ENCODE data around the gene RPL13A. TPM values are rescaled to one million over a fixed set of nuclear protein-coding genes. Genes with fewer than 3 reads are reported as not detected.

The RPL13A gene
- total RNA-seq, 4 donors from 2014 or later: 2,613 to 5,154 (median 4,451) TPM

- Histone ChIP-seq H3K36me3 (peaks cover 14% of the 10 kb centered on the region), H3K4me3 (peak overlapping the region; percentile 55), H3K27me3 (no peaks in the 10 kb centered on the region), H3K4me1 (peaks cover 14% of the 10 kb centered on the region), H3K9me3 (no peaks in the 10 kb centered on the region), H3K27ac (no peak overlapping the region)
- TF ChIP-seq EP300 (IDR thresholded peaks at IDR 0.05) (no peak), CTCF (IDR thresholded peaks at IDR 0.05) (no peak), POLR2A (IDR thresholded peaks at IDR 0.05) (no peak), POLR2AphosphoS5 (IDR thresholded peaks at IDR 0.05) (no peak)
- WGBS: 85% methylated on average over 8 of the region's 8 CpGs
- no peak for DNase-seq (ENCODE audit: low spot score in 2 of 2)
Measured at GRCh38 chr19:49534632-49535385, 47.4 kb downstream of the RPL13A start.

GRCh38 chr19:49536921-49537462, 49.6 kb downstream of the RPL13A start:
- peaks cover 14% of the 10 kb centered on the region for H3K4me1 ChIP-seq
- H3K4me3 ChIP-seq: no peak overlapping the region
- no peak overlapping the region for H3K27ac ChIP-seq
- H3K36me3 ChIP-seq: peaks cover 14% of the 10 kb centered on the region
- no peak for TF ChIP-seq POLR2A (IDR thresholded peaks at IDR 0.05)
- TF ChIP-seq EP300 (IDR thresholded peaks at IDR 0.05): no peak
- TF ChIP-seq CTCF (IDR thresholded peaks at IDR 0.05): no peak
- TF ChIP-seq POLR2AphosphoS5 (IDR thresholded peaks at IDR 0.05): no peak
- no peaks in the 10 kb centered on the region for H3K9me3 ChIP-seq
- 92% methylated on average over 22 of the region's 22 CpGs for WGBS
- no peaks in the 10 kb centered on the region for H3K27me3 ChIP-seq
- no peak for DNase-seq (ENCODE audit: low spot score in 2 of 2)

- no peak for DNase-seq (ENCODE audit: low spot score in 2 of 2)
- 85% methylated on average over 5 of the region's 5 CpGs for WGBS
Measured at GRCh38 chr19:49538643-49539042, 51.2 kb downstream of the RPL13A start.

GRCh38 chr19:49539192-49539952, 52.0 kb downstream of the RPL13A start:
- 96% methylated on average over 13 of the region's 13 CpGs for WGBS
- no peak for DNase-seq (ENCODE audit: low spot score in 2 of 2)
- H3K27ac ChIP-seq: no peak overlapping the region
- H3K9me3 ChIP-seq: no peaks in the 10 kb centered on the region
- no peaks in the 10 kb centered on the region for H3K27me3 ChIP-seq
- TF ChIP-seq POLR2A (IDR thresholded peaks at IDR 0.05): no peak
- no peak for TF ChIP-seq CTCF (IDR thresholded peaks at IDR 0.05)
- TF ChIP-seq EP300 (IDR thresholded peaks at IDR 0.05): no peak
- H3K36me3 ChIP-seq: peaks cover 18% of the 10 kb centered on the region
- H3K4me1 ChIP-seq: peaks cover under 1% of the 10 kb centered on the region
- H3K4me3 ChIP-seq: no peak overlapping the region

More at GRCh38 chr19:49538643-49539042, 51.2 kb downstream of the RPL13A start:
- H3K27me3 ChIP-seq: no peaks in the 10 kb centered on the region
- H3K4me1 ChIP-seq: peaks cover 7% of the 10 kb centered on the region
- H3K4me3 ChIP-seq: no peak overlapping the region
- no peak overlapping the region for H3K27ac ChIP-seq
- no peak for TF ChIP-seq POLR2A (IDR thresholded peaks at IDR 0.05)
- TF ChIP-seq POLR2AphosphoS5 (IDR thresholded peaks at IDR 0.05): no peak
- no peak for TF ChIP-seq EP300 (IDR thresholded peaks at IDR 0.05)
- no peak for TF ChIP-seq CTCF (IDR thresholded peaks at IDR 0.05)
- peaks cover 18% of the 10 kb centered on the region for H3K36me3 ChIP-seq
- H3K9me3 ChIP-seq: no peaks in the 10 kb centered on the region

Other genes starting within 250 kb of the RPL13A start
- 1 to 10 TPM in 1 of 4 donors, under 1 TPM in 2, not detected in 1; 0.23 to 1.4 (median 0.34) TPM for gene SLC6A16, start 162.4 kb upstream of the RPL13A start, total RNA-seq
- gene CD37, start 152.2 kb upstream of the RPL13A start, total RNA-seq: 10 to 100 TPM in 1 of 4 donors, 1 to 10 TPM in 3; 2.9 to 25.7 (median 5.0) TPM
- gene TEAD2, start 125.2 kb upstream of the RPL13A start, total RNA-seq: 10 to 100 TPM; 10.6 to 15.4 (median 13.2) TPM
- not detected for gene DKKL1, start 123.7 kb upstream of the RPL13A start, total RNA-seq
- not detected for gene KASH5, start 99.4 kb upstream of the RPL13A start, total RNA-seq
- not detected for gene PTH2, start 64.2 kb upstream of the RPL13A start, total RNA-seq
- gene GFY, start 62.2 kb upstream of the RPL13A start, total RNA-seq: not detected
- gene SLC17A7, start 46.1 kb upstream of the RPL13A start, total RNA-seq: 1 to 10 TPM in 3 of 4 donors, under 1 TPM in 1; 0.60 to 1.2 (median 1.1) TPM
- 100 to 1,000 TPM in 2 of 4 donors, 10 to 100 TPM in 2; 82.0 to 124 (median 104) TPM for gene PIH1D1, start 35.8 kb upstream of the RPL13A start, total RNA-seq
- 10 to 100 TPM; 21.7 to 47.7 (median 35.9) TPM for gene ALDH16A1, start 34.4 kb upstream of the RPL13A start, total RNA-seq
- gene FLT3LG, start 13.4 kb upstream of the RPL13A start, total RNA-seq: 1 to 10 TPM; 1.2 to 4.9 (median 4.4) TPM
- gene RPS11, start 8.8 kb downstream of the RPL13A start, total RNA-seq: 1,000 to 10,000 TPM; 3,049 to 5,024 (median 4,623) TPM
- 100 to 1,000 TPM in 3 of 4 donors, 10 to 100 TPM in 1; 96.2 to 136 (median 112) TPM for gene FCGRT, start 25.1 kb downstream of the RPL13A start, total RNA-seq
- 10 to 100 TPM in 2 of 4 donors, 1 to 10 TPM in 2; 4.9 to 18.8 (median 9.0) TPM for gene RCN3, start 40.4 kb downstream of the RPL13A start, total RNA-seq
- 10 to 100 TPM; 42.5 to 85.6 (median 68.9) TPM for gene NOSIP, start 92.9 kb downstream of the RPL13A start, total RNA-seq
- 10 to 100 TPM; 13.8 to 21.2 (median 16.7) TPM for gene PRRG2, start 93.7 kb downstream of the RPL13A start, total RNA-seq
- gene PRR12, start 103.6 kb downstream of the RPL13A start, total RNA-seq: 10 to 100 TPM; 24.6 to 50.3 (median 38.9) TPM
- gene RRAS, start 152.5 kb downstream of the RPL13A start, total RNA-seq: 10 to 100 TPM; 12.9 to 28.8 (median 18.6) TPM
- gene SCAF1, start 154.6 kb downstream of the RPL13A start, total RNA-seq: 10 to 100 TPM; 22.1 to 36.9 (median 28.5) TPM
- 100 to 1,000 TPM in 1 of 4 donors, 10 to 100 TPM in 3; 61.3 to 164 (median 81.0) TPM for gene IRF3, start 178.2 kb downstream of the RPL13A start, total RNA-seq
- gene BCL2L12, start 178.3 kb downstream of the RPL13A start, total RNA-seq: 10 to 100 TPM in 1 of 4 donors, 1 to 10 TPM in 3; 3.1 to 28.0 (median 7.5) TPM
- gene PRMT1, start 189.7 kb downstream of the RPL13A start, total RNA-seq: 100 to 1,000 TPM; 101 to 142 (median 112) TPM
- 1 to 10 TPM; 1.8 to 7.6 (median 4.1) TPM for gene ADM5, start 202.0 kb downstream of the RPL13A start, total RNA-seq
- 1 to 10 TPM in 1 of 4 donors, under 1 TPM in 3; 0.57 to 1.2 (median 0.92) TPM for gene CPT1C, start 203.5 kb downstream of the RPL13A start, total RNA-seq

Data from suprapubic skin (tissue), 4 donors.